K562 (cell line): ENCODE measurements around the gene SPTBN4. TPM values are rescaled to one million over a fixed set of nuclear protein-coding genes. Genes with fewer than 3 reads are reported as not detected.

Experiments
- ATF7 ChIP-seq: fragments of 450-650 bp; IDR thresholded peaks from 2 replicates; pipeline ENCODE4 v1.7.1; 2014; ENCODE audit warnings: mild to moderate bottlenecking, moderate library complexity
- CBX8 ChIP-seq: fragments of 200-600 bp; sonication (generic); IDR thresholded peaks from 2 replicates; pipeline ENCODE4 v1.6.1; 2012; ENCODE audit warnings: borderline replicate concordance, mixed run types, low read depth, mild to moderate bottlenecking, moderate library complexity, mixed read lengths, low read length, control low read depth, inconsistent platforms; ENCODE audit not compliant: poor library complexity, severe bottlenecking; ENCODE audit errors: extremely low read depth
- E2F1 ChIP-seq: sonication (generic); formaldehyde crosslinking; IDR thresholded peaks from 2 replicates; pipeline ENCODE4 v1.8.1; 2023; ENCODE audit warnings: mild to moderate bottlenecking, missing genetic modification reagents, moderate library complexity
- ELF4 ChIP-seq: fragments of 450-650 bp; formaldehyde crosslinking; IDR thresholded peaks from 2 replicates; pipeline ENCODE4 v1.4.0; 2022; ENCODE audit warnings: missing genetic modification characterization
- KLF13 ChIP-seq: fragments of 450-650 bp; IDR thresholded peaks from 2 replicates; pipeline ENCODE4 v1.6.1; 2016; ENCODE audit warnings: missing genetic modification characterization, low read depth, mild to moderate bottlenecking, missing compliant biosample characterization, moderate library complexity, borderline replicate concordance
- MYNN ChIP-seq, 2 experiments: sonication (generic); formaldehyde crosslinking in 1 of 2; IDR thresholded peaks; 2 replicates each; pipeline versions ENCODE4 v1.5.0 to v1.6.1; 2016 to 2020; ENCODE audit warnings: antibody characterized with exemption in 1 of 2, missing genetic modification reagents in 1 of 2
- NR2C2 ChIP-seq, 2 experiments: fragments of 200-800 bp in 1 of 2; sonication (Bioruptor generic) in 1 of 2; sonication (generic) in 1 of 2; formaldehyde crosslinking in 1 of 2; IDR thresholded peaks; 2 replicates each; pipeline versions ENCODE4 v1.6.1 to v1.8.0; 2016 to 2022; ENCODE audit warnings: mild to moderate bottlenecking in 1 of 2, missing compliant biosample characterization in 1 of 2, missing genetic modification characterization in 1 of 2, missing genetic modification reagents in 1 of 2
- POLR2AphosphoS5 ChIP-seq: IDR thresholded peaks from 2 replicates; pipeline ENCODE4 v1.6.1; 2011; ENCODE audit warnings: mild to moderate bottlenecking, low read depth, low read length, moderate library complexity; ENCODE audit not compliant: control insufficient read depth, insufficient read depth
- REST ChIP-seq, 2 experiments: fragments of 450-650 bp; formaldehyde crosslinking in 1 of 2; IDR thresholded peaks; 2 replicates each; pipeline versions ENCODE4 v1.4.0 to v1.6.1; 2014 to 2020; ENCODE audit warnings: mild to moderate bottlenecking in 2 of 2, borderline replicate concordance in 1 of 2, low read depth in 1 of 2
- ZBTB11 ChIP-seq, 3 experiments: fragments of 200-800 bp in 1 of 3; fragments of 250-450 bp in 1 of 3; fragments of 450-650 bp in 1 of 3; sonication (Bioruptor Pico) in 1 of 3; sonication (Bioruptor generic) in 1 of 3; formaldehyde crosslinking in 1 of 3; IDR thresholded peaks; 2 replicates each; pipeline versions ENCODE4 v1.6.1 to v1.8.0; 2016 to 2022; ENCODE audit warnings: mild to moderate bottlenecking in 2 of 3, missing genetic modification characterization in 2 of 3, missing compliant biosample characterization in 1 of 3, moderate library complexity in 1 of 3
- polyA plus RNA-seq, 8 experiments: library from polyadenylated mRNA; depleted of rRNA in 4 of 8; stranded (reverse) in 5 of 8; unstranded in 3 of 8; fragments of >200 nt; fragmentation: Nextera tagmentation in 2 of 8; fragmentation: Illumina TruSeq in 1 of 8; extraction: Ambion mirVana in 2 of 8; extraction: Trizol in 1 of 8; gene quantifications; 2 replicates each; pipeline versions ENCODE4 v1.2.1 to v1.2.3, GENCODE V29; 2011 to 2014; ENCODE audit warnings: inconsistent platforms in 1 of 8, missing spikeins in 1 of 8
- total RNA-seq, 7 experiments: library from RNA; depleted of rRNA in 6 of 7; stranded (reverse); fragments of >200 nt in 6 of 7; fragmentation: Illumina TruSeq in 2 of 7; extraction: Trizol in 2 of 7; gene quantifications; 2 replicates each; pipeline versions ENCODE4 v1.2.1 to v1.2.3, GENCODE V29; 2011 to 2021; ENCODE audit warnings: low replicate concordance in 1 of 7

Gene SPTBN4
- total and polyA plus RNA-seq, 9 of the 15 experiments (the other 6 are each of a cell fraction or from before 2014, with no cell fraction given), result 0.01 to 1.5 (median 0.86) TPM

GRCh38 chr19:40425450-40426287 lies 41.1 kb upstream of the SPTBN4 start, which contains the start of gene SERTAD1 (continued):
- TF ChIP-seq ZBTB11 (CRISPR knock-in tag; IDR thresholded peaks at IDR 0.05) (peak in 1 of 3 experiments; percentile 70; a peak in 1 of 6 replicates), E2F1 (peak; percentile 75), ATF7 (peak; percentile 75), REST (IDR thresholded peaks at IDR 0.05; ENCODE audit: borderline replicate concordance) (peak; percentile 30; the same call in 1 of the 2 replicates), REST (CRISPR knock-in tag; IDR thresholded peaks at IDR 0.05; ENCODE audit: low read depth) (0 out of 2 replicates have a peak, but pooled peaks have one; percentile 41), POLR2AphosphoS5 (peak; percentile 88), MYNN (IDR thresholded peaks at IDR 0.05) (peak; percentile 13; the same call in 1 of the 2 replicates), MYNN (CRISPR knock-in tag; IDR thresholded peaks at IDR 0.05) (no peak), CBX8 (no peak), NR2C2 (CRISPR knock-in tag; IDR thresholded peaks at IDR 0.05) (no peak), NR2C2 (tag; IDR thresholded peaks at IDR 0.05) (peak; percentile 82), ELF4 (CRISPR knock-in tag) (peak; percentile 74; the same call in 1 of the 2 replicates), KLF13 (peak; percentile 90)
